HG03520 (cell line): ENCODE measurements around the gene GPR160.
A peak's percentile ranks its signal among the peaks of the same experiment; 100 is the strongest.

Experiments used
- ATAC-seq: cut with Tn5 transposase; IDR thresholded peaks from one replicate; pipeline ENCODE4 v1.9.1; 2021; ENCODE audit warnings: mild to moderate bottlenecking, moderate library complexity; ENCODE audit not compliant: unreplicated experiment

GPR160 gene

DNA sequence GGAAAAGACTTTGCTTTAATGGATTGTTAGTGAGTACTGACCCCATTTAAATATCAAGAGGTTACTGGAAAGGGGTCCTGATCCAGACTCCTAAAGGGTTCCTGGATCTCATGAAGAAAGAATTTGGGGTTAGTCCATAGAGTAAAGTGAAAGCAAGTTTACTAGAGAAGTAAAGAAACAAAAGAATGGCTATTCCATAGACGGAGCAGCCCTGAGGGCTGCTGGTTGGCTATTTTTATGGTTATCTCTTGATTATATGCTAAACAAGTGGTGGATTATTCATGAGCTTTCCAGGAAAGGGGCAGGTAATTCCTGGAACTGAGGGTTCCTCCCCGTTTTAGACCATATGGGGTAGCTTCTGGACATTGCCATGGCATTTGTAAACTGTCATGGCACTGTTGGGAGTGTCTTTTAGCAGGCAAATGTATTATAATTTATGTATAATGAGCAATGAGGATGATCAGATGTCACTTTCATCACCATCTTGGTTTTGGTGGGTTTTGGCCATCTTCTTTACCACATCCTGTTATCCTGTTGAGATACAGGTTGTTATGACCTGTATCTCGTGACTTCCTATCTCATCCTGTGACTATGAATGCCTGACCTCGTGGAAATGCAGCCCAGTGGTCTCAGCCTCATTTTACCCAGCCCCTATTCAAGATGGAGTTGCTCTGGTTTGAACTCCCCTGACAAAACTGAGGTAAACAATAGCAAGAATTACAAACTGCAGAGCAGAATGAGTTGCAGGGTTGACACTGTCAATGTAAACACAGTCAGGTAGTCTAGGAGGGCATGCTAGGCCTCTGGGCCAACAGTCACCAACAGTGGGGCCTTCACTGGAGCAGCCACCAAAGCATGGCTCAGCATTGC is 10.3 kb upstream of the GPR160 start:
- ATAC-seq, result no peak

DNA sequence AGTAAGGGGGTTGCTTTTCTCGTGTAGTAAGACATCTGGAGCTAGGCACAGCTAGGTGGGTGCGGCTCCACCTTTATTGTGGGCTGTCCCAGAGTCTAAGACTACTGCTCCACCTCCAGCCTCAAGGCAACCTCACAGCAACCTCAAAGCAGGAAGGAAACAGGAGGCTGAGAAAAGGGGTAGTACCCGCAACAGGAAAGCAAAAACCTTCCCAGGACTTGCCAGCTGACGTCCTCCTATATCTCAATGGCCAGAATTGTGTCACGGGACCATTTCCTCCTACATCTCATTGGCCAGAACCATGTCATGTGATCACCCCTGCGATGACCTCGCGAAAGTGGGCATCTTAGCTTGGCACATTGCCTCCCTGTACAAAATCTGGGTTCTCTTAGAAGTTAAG is 4.3 kb upstream of the GPR160 start:
- no peak for ATAC-seq

DNA sequence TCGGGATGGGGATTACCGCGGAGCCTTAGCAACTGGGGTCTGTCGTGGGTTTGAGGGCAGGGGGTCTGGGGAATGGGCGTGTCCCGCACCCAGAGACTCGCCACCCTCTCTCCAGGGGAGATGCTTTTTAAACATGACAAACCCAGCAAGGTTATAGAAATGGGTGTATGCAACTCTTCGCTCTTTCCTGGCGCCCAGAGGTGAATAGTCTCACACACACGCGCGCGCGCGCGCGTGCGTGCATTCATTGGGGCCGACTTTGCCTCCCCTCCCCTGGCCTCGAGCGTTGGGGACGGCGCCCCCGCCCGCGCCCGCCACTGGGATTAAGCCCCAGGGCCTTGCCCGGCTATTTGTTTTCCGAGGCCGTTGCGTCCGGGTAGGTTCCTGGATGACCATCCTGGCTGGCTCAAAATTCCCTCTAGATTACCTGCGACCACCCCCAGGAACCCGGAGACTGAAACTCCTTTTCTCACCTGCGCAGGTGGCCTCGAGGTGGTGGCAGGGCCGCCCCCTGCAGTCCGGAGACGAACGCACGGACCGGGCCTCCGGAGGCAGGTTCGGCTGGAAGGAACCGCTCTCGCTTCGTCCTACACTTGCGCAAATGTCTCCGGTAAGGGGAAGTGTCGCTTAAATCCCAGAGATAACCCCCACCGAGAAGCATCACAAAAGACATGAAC is 777 bp downstream of the GPR160 start:
- ATAC-seq, result peak; percentile 11

GRCh38 chr3:170040418-170040817 is 2.6 kb downstream of the GPR160 start:
- ATAC-seq, result no peak

DNA sequence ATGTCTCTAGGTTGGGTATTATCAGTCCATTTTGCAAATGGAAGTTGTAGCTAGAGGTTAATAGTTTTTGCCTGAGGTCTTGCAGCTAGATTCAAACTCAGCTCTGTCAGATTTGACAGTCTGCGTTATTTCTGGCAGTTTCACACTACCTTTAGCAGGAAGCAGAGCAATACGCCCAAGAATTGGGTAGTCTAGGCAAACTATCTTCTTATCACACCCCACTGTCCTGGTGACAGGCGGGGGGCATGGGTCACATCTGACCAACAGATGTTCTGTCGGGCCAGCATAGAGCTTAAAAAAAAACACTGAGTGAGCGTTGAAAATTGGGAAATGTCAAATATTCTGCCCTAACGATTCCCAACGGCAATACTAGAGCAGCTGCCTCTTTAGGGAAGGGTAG is 5.7 kb downstream of the GPR160 start:
- no peak for ATAC-seq

DNA sequence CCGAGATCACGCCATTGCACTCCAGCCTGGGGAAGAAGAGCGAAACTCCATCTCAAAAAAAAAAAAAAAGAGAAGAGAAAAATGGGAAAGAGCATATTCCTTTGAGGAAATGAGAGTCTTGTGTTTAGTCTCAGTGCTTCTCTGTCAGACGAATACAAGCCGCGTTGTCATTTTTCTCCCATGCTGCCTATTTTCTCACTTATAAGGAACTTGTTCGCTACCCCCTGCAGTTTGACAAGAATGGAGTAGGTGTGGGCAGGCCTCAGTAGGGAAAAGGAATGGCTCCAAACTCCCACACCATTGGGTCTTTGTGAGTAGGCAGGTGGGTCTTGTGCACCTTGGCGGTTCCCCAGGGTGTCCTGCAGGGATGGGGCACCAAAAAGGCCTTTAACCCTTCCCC is 6.5 kb downstream of the GPR160 start:
- ATAC-seq, result no peak

DNA sequence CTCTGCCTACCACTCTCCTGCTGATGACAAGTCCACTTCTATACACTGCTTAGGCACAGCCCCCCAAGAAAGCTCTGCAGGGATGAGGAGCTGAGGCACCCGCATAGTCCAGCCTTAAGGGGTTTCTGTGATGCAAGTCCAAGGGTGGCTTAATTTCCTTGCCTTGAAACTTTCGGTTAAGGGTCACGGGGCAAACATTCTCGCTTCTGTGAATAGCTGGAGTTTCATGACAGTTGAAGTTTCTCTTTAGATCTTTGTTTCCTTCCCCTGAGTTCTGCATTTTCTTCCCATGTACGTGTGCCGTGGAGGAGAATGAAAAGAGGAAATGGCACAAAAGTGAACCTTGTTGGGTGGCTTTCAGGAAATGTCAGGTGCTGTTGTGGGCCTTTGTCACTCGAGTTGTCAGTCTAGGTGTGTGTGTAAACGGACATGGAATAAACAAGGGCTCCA is 7.0 kb downstream of the GPR160 start:
- peak; percentile 81 for ATAC-seq

- ATAC-seq, result no peak
These were observed 8.7 kb downstream of the GPR160 start for GRCh38 chr3:170046269-170047132.

DNA sequence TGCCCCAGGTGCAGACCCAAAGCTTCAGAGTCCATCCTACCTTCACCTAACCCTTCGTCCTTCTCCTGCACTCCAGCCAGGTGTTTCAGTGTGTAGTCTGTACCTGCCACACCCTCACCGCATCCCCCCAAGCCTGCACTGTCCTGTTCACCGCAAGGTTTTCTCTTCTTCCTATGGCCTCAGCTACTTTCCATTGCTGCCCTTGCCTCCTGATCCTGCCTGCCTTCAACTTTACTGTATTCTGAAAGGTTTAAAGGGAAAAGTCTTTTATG is 9.3 kb downstream of the GPR160 start:
- ATAC-seq, result no peak

DNA sequence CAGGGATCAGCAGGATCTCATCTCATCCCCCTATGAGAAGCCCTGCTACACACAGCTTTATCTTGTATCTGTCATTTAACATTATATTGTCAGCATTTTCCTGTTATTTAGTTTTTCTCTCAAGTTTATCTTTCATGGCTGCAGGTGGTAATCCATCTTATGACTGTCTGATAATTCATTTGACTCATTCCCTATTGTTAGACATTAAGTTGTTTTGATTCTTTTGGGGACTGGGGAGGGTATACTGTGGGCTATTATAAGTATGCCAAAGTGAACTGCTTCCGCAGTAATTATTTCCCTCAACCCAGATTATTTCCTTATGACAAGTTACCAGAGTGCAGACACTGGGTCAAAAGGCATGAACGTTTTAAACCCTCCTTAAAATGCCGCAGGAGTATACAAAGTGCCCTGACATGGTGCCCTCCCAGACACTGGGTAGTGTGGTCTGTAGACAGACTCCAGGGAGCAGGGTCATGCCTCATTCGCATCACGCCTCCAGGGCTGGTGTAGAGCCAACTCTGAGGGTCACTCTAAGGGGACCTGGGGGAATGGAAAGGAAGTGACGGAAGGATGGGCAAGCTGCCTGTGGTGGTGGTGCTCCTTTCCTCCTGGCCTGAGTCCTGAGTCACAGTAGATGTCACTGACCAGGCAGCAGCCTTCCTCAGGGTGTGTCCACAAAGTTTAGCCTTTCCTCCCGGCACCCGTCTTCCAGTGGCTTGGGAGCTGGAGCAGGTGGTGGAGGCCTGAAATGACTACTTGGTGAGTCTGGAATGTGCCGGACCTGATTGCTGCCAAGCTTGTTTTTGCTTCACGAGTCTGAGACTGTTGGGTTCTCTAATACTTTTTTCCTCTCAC is 11.6 kb downstream of the GPR160 start:
- ATAC-seq, result no peak

DNA sequence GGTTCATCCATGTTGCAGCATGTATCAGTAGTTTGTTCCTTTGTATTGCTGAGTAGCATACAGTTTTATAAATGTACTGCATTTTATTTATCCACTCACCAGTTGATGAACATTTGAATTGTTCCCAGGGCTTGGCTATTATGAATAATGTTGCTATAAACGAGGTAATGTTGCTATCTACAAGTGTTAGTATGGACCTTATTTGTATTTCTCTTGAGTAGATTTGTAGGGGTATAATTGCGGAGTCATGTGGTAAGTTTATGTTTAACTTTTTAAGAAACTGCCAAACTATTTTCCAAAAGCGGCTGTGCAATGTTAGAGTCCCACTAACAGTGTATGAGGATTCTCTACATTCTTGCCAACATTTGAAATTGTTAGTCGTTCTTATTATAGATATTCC is 13.0 kb downstream of the GPR160 start:
- no peak for ATAC-seq

GRCh38 chr3:170052398-170052797 is 14.6 kb downstream of the GPR160 start:
- ATAC-seq, result no peak

GRCh38 chr3:170054204-170054603 is 16.4 kb downstream of the GPR160 start:
- no peak for ATAC-seq

GRCh38 chr3:170055209-170055608 is 17.4 kb downstream of the GPR160 start:
- peak; percentile 68 for ATAC-seq

GRCh38 chr3:170056710-170057454 is 19.1 kb downstream of the GPR160 start:
- ATAC-seq, result peak; percentile 91

GRCh38 chr3:170057550-170057949 is 19.8 kb downstream of the GPR160 start:
- no peak for ATAC-seq

GRCh38 chr3:170058127-170058526 is 20.3 kb downstream of the GPR160 start:
- ATAC-seq, result no peak

- no peak for ATAC-seq
These were observed 21.7 kb downstream of the GPR160 start for GRCh38 chr3:170059447-170059846.

DNA sequence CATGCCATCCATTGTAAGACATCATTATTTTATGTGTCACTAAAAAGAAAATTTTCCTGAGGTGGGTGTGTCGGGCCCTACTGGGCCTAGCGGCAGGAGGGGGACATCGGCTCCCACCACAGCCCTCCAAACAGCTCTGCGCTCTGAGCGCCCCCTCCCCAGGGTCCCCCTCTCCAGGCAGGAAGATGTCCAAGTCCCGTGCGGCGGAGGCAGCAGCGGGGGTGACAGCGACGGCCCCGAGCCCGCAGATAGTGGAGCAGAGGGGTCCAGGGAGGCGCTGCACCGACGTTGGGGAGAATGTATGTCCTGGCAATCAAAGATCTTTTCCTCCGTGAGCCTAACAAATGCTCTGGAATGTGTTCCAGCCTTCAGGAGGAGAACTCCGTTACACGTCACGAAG is 24.3 kb downstream of the GPR160 start:
- ATAC-seq, result no peak

DNA sequence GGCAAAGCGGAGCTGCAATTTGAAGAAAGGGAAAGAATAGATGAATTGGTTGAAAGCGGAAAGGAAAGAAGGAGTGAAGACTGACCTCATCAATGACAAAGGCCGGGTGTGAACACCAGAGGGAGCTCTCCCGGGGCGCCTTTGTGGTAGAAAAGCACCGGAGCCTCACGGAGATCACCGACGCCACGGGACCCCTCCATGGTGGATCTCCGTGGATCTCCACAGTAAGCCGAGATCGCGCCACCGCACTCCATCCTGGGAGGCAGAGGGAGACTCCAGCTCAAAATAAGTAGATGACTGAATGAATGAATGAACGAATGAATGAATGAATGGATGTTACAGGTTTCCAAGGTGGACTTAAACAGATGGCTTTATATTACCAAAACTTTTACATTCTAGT is 25.0 kb downstream of the GPR160 start:
- no peak for ATAC-seq
